ENCODE measurements around the gene TLE5. TPM values are rescaled to one million over a fixed set of nuclear protein-coding genes. Genes with fewer than 3 reads are reported as not detected.

Gene TLE5
- total RNA-seq, result 391 and 417 TPM in 2 replicates

DNA sequence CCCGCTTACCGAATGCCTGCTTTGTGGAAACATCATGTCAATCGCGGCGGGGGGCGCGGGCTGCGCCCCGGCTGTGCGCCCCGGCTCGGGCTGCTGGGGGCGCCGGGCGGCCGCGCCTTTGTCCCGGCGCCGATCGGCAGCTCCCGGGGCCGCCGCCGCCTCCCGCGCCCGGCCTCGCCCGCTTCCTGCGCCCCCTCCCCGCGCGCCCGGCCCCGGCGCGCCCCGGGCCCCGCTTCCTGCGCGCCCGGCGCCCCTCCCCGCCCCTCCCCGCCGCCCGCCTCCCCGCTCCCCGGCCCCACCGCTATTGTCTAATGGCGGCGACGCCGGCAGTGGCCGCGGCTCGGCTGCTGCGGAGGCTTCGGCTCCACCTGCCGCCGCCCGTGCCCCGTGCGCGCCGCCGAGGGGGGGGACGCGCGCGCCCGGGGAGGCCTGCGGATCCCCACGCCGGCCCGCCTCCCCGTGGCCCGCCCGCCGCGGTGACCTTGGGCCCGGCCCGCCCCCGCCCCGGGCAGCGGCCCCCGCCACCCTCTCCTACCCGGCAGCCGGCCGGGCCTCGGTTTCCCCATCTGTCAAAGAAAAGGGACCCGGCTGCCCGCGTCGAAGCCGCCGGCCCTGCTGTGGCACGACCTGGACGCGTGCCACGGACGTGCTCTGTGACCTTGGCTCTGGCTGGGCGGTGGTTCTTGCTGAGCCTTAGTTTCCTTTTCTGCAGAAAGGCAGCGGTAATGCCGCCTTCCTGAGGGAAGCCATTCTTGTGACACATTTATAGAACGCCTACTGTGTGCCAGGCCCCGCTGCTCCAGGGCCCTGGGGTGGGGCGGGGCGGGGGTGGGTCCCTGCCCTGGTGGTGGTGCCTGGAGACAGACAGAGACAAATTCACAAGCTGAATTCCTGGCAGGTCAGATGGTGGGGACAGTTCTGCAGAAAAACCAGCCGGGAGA, at the start of gene TLE5:
Gene TLE5, minus strand, starts transcription at position 331 of the 941 bp plus-strand sequence. Its CDS starts 295 bp downstream, at position 36.

DNA sequence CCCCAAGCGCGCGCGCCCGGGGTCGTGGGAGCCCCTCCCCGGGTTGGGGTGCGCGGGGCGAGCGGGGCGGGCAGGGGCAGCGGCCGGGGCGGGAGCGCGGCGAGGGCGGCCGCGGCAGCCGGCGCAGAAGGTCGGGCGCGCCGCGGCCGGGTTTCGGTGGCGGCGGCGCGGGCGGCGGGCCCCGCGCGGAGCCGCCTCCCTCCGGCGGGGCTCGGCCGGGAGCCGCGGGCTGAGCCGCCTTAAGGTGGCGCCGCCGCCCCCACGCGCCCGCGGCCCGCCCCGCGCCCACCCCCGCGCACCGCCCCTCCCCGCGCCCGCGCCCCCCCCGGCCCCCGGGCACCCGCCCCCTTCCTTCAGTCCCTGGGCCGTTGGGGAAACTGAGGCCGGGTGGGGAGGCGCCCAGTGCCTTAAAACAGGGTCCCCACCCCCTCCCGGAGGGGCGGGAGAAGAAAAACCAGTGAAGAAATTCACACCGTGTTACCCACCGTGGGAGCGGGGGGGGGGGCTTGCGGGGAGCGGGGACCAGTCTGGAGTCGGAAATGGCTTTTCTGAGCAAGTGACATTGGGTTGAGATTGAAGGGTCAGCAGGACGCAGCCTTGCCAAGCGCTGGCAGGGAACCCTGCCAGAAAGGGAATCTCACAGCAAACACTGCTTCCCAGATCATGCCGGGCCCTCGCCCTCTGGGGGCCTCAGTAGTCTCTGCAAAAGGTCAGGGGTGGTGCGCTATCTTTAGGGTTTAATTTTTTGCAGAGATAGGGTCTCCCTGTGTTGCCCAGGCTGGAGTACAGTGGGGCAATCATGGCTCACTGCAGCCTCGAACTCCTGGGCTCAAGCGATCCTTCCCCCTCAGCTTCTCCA, 33.0 kb downstream of the TLE5 start, which contains the start of gene TLE2:
Gene TLE2, minus strand, starts transcription at position 216 of the 859 bp plus-strand sequence. CDS start 376 bp downstream, outside the sequence.

Other genes starting within 250 kb of the TLE5 start
- 0.65 and 3.8 TPM in 2 replicates for gene ZNF554, start 242.6 kb downstream of the TLE5 start, total RNA-seq
- 4.9 and 7.5 TPM in 2 replicates for gene ZNF555, start 221.0 kb downstream of the TLE5 start, total RNA-seq
- 0.08 TPM in 1 of 2 replicates, not detected in the other for gene ZNF556, start 195.2 kb downstream of the TLE5 start, total RNA-seq
- gene ZNF57, start 161.6 kb downstream of the TLE5 start, total RNA-seq, result 1.6 and 6.1 TPM in 2 replicates
- gene ZNF77, start 117.5 kb downstream of the TLE5 start, total RNA-seq, result 2.6 and 4.9 TPM in 2 replicates
- gene TLE6, start 84.9 kb downstream of the TLE5 start, total RNA-seq, result 1.2 and 8.9 TPM in 2 replicates
- gene TLE2, start 33.2 kb downstream of the TLE5 start, total RNA-seq, result 3.9 and 29.4 TPM in 2 replicates
- 48.5 and 66.3 TPM in 2 replicates for gene GNA11, start 31.9 kb upstream of the TLE5 start, total RNA-seq
- gene GNA15, start 73.5 kb upstream of the TLE5 start, total RNA-seq, result 3.4 TPM in 1 of 2 replicates, not detected in the other
- not detected in 2 replicates for gene S1PR4, start 116.3 kb upstream of the TLE5 start, total RNA-seq
- 56.9 and 90.5 TPM in 2 replicates for gene NCLN, start 123.4 kb upstream of the TLE5 start, total RNA-seq
- not detected in 2 replicates for gene CELF5, start 162.2 kb upstream of the TLE5 start, total RNA-seq